Liver (tissue), 3 donors: ENCODE results near the gene BOLA1.

Source experiments
- EGR1 ChIP-seq, 2 donors: IDR thresholded peaks; 2 replicates each; pipeline ENCODE4 v1.6.1; 2016 to 2018; ENCODE audit warnings: antibody characterized with exemption in 2 of 2, low read depth in 2 of 2
- FOXA1 ChIP-seq: IDR thresholded peaks from 2 replicates; pipeline ENCODE4 v1.6.1; 2016; ENCODE audit warnings: antibody characterized with exemption
- HNF4G ChIP-seq: IDR thresholded peaks from 2 replicates; pipeline ENCODE4 v1.6.1; 2016; ENCODE audit warnings: antibody characterized with exemption
- RAD21 ChIP-seq, 2 donors: IDR thresholded peaks; 2 replicates each; pipeline ENCODE4 v1.6.1; 2016; ENCODE audit warnings: antibody characterized with exemption in 2 of 2, mild to moderate bottlenecking in 2 of 2
- RXRA ChIP-seq, 2 donors: IDR thresholded peaks; 2 replicates each; pipeline ENCODE4 v1.6.1; 2017 to 2018; ENCODE audit warnings: antibody characterized with exemption in 2 of 2, mild to moderate bottlenecking in 1 of 2
- SP1 ChIP-seq: IDR thresholded peaks from 2 replicates; pipeline ENCODE4 v1.6.1; 2018; ENCODE audit warnings: antibody characterized with exemption, mild to moderate bottlenecking
- TF ChIP-seq, protein P1 (sequence below): fragments of 150-350 bp; IDR thresholded peaks from 2 replicates; pipeline ENCODE4 v1.5.1; 2017; ENCODE audit warnings: improper control_type of control experiment, low read depth, low read length; ENCODE audit not compliant: missing input control
- TF ChIP-seq, protein P2 (sequence below): IDR thresholded peaks from 2 replicates; pipeline ENCODE4 v1.6.1; 2016; ENCODE audit warnings: antibody characterized with exemption
- TF ChIP-seq, protein P3 (sequence below): IDR thresholded peaks from 2 replicates; pipeline ENCODE4 v1.6.1; 2016; ENCODE audit warnings: antibody characterized with exemption, mild to moderate bottlenecking
- TF ChIP-seq, protein P4 (sequence below): IDR thresholded peaks from 2 replicates; pipeline ENCODE4 v1.6.1; 2016; ENCODE audit warnings: antibody characterized with exemption
- TF ChIP-seq, protein P5 (sequence below): IDR thresholded peaks from 2 replicates; pipeline ENCODE4 v1.6.1; 2016; ENCODE audit warnings: antibody characterized with exemption
- donor health status: healthy.
- donor health status: healthy.

DNA sequence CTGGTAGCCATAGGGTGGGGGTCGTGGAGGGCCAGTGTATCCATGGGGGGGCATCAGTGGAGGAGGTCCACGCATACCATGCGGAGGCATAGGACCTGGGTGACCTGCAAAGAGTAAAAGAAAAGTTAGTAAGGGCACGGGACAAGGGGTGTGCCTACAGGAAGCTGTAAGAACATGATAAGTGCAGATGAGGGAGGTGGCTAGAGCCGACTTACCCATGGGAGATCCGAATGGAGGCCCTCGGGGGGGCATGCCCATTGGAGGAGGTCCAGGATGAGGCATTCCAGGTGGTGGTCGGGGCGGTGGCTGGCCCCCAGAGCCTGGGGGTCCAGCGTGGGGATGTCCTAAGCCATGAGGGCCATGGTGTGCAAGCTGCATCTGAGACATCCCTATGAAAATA lies 24.3 kb downstream of the BOLA1 start:
- no peak for TF ChIP-seq RAD21 (IDR thresholded peaks at IDR 0.05)
- TF ChIP-seq, protein P1, sequence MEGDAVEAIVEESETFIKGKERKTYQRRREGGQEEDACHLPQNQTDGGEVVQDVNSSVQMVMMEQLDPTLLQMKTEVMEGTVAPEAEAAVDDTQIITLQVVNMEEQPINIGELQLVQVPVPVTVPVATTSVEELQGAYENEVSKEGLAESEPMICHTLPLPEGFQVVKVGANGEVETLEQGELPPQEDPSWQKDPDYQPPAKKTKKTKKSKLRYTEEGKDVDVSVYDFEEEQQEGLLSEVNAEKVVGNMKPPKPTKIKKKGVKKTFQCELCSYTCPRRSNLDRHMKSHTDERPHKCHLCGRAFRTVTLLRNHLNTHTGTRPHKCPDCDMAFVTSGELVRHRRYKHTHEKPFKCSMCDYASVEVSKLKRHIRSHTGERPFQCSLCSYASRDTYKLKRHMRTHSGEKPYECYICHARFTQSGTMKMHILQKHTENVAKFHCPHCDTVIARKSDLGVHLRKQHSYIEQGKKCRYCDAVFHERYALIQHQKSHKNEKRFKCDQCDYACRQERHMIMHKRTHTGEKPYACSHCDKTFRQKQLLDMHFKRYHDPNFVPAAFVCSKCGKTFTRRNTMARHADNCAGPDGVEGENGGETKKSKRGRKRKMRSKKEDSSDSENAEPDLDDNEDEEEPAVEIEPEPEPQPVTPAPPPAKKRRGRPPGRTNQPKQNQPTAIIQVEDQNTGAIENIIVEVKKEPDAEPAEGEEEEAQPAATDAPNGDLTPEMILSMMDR: no peak
- TF ChIP-seq FOXA1: no peak
- TF ChIP-seq, protein P2, sequence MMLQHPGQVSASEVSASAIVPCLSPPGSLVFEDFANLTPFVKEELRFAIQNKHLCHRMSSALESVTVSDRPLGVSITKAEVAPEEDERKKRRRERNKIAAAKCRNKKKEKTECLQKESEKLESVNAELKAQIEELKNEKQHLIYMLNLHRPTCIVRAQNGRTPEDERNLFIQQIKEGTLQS: no peak
- TF ChIP-seq EGR1 (IDR thresholded peaks at IDR 0.05; ENCODE audit: low read depth in 2 of 2): no peak
- TF ChIP-seq, protein P3, sequence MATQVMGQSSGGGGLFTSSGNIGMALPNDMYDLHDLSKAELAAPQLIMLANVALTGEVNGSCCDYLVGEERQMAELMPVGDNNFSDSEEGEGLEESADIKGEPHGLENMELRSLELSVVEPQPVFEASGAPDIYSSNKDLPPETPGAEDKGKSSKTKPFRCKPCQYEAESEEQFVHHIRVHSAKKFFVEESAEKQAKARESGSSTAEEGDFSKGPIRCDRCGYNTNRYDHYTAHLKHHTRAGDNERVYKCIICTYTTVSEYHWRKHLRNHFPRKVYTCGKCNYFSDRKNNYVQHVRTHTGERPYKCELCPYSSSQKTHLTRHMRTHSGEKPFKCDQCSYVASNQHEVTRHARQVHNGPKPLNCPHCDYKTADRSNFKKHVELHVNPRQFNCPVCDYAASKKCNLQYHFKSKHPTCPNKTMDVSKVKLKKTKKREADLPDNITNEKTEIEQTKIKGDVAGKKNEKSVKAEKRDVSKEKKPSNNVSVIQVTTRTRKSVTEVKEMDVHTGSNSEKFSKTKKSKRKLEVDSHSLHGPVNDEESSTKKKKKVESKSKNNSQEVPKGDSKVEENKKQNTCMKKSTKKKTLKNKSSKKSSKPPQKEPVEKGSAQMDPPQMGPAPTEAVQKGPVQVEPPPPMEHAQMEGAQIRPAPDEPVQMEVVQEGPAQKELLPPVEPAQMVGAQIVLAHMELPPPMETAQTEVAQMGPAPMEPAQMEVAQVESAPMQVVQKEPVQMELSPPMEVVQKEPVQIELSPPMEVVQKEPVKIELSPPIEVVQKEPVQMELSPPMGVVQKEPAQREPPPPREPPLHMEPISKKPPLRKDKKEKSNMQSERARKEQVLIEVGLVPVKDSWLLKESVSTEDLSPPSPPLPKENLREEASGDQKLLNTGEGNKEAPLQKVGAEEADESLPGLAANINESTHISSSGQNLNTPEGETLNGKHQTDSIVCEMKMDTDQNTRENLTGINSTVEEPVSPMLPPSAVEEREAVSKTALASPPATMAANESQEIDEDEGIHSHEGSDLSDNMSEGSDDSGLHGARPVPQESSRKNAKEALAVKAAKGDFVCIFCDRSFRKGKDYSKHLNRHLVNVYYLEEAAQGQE: no peak
- no peak for TF ChIP-seq RXRA (IDR thresholded peaks at IDR 0.05)
- no peak for TF ChIP-seq SP1
- no peak for TF ChIP-seq HNF4G
- TF ChIP-seq, protein P4, sequence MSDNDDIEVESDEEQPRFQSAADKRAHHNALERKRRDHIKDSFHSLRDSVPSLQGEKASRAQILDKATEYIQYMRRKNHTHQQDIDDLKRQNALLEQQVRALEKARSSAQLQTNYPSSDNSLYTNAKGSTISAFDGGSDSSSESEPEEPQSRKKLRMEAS: no peak
- TF ChIP-seq, protein P5, sequence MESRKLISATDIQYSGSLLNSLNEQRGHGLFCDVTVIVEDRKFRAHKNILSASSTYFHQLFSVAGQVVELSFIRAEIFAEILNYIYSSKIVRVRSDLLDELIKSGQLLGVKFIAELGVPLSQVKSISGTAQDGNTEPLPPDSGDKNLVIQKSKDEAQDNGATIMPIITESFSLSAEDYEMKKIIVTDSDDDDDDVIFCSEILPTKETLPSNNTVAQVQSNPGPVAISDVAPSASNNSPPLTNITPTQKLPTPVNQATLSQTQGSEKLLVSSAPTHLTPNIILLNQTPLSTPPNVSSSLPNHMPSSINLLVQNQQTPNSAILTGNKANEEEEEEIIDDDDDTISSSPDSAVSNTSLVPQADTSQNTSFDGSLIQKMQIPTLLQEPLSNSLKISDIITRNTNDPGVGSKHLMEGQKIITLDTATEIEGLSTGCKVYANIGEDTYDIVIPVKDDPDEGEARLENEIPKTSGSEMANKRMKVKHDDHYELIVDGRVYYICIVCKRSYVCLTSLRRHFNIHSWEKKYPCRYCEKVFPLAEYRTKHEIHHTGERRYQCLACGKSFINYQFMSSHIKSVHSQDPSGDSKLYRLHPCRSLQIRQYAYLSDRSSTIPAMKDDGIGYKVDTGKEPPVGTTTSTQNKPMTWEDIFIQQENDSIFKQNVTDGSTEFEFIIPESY: no peak
